Lung (tissue), 12 donors: Measurements from ENCODE around the gene SLMAP. TPM values are rescaled to one million over a fixed set of nuclear protein-coding genes. Genes with fewer than 3 reads are reported as not detected.
A peak's percentile ranks its signal among the peaks of the same experiment; 100 is the strongest.

Experiments
- ATAC-seq: fragments of 200-7000 bp; cut with Tn5 transposase; one replicate; pipeline ENCODE4 v1.9.1; 2020; ENCODE audit warnings: moderate number of reproducible peaks; ENCODE audit not compliant: insufficient read depth, low FRiP score
- DNase-seq, 3 donors: peaks; one replicate each; pipeline ENCODE4 v3.0.0-alpha.2; 2013 to 2017
- H3K27ac ChIP-seq, 2 donors: one replicate each; pipeline ENCODE4 v1.5.1; 2013; ENCODE audit warnings: mild to moderate bottlenecking in 2 of 2, moderate library complexity in 2 of 2, control low read depth in 1 of 2, inconsistent platforms in 1 of 2, low read depth in 1 of 2, low read length in 1 of 2
- H3K27me3 ChIP-seq, 3 donors: one replicate each; pipeline ENCODE4 v1.5.1; 2013; ENCODE audit warnings: low read length in 2 of 3; ENCODE audit not compliant: control insufficient read depth in 3 of 3, insufficient read depth in 3 of 3
- H3K36me3 ChIP-seq, 4 donors: one replicate each; pipeline ENCODE4 v1.5.1; 2013; ENCODE audit warnings: low read length in 4 of 4, mild to moderate bottlenecking in 1 of 4, moderate library complexity in 1 of 4; ENCODE audit not compliant: control insufficient read depth in 4 of 4, insufficient read depth in 4 of 4
- H3K4me1 ChIP-seq, 5 donors: one replicate each; pipeline ENCODE4 v1.5.1; 2013; ENCODE audit warnings: low read length in 5 of 5, mild to moderate bottlenecking in 2 of 5, moderate library complexity in 1 of 5; ENCODE audit not compliant: control insufficient read depth in 5 of 5, insufficient read depth in 5 of 5
- H3K4me3 ChIP-seq: one replicate; pipeline ENCODE4 v1.5.1; 2013; ENCODE audit warnings: mild to moderate bottlenecking, control low read depth, moderate library complexity
- H3K9ac ChIP-seq, 2 donors: one replicate each; pipeline ENCODE4 v1.5.1; 2013; ENCODE audit warnings: low read length in 2 of 2, control low read depth in 1 of 2; ENCODE audit not compliant: insufficient read depth in 1 of 2
- H3K9me3 ChIP-seq, 4 donors: one replicate each; pipeline ENCODE4 v1.5.1; 2013; ENCODE audit warnings: low read length in 3 of 4, mild to moderate bottlenecking in 1 of 4, moderate library complexity in 1 of 4; ENCODE audit not compliant: control insufficient read depth in 4 of 4, insufficient read depth in 3 of 4
- WGBS, 2 donors: extraction: QIAGEN DNeasy Blood & Tissue Kit; methylation state at CpG; one replicate each; pipeline ENCODE4 v1.1.7; 2013; 5-methylcytosine and 5-hydroxymethylcytosine counted together
- polyA plus RNA-seq, 2 donors: library from polyadenylated mRNA; stranded (reverse); fragments of 200-250 nt; gene quantifications; one replicate each; pipeline ENCODE4 v1.2.1, GENCODE V29; 2013
- total RNA-seq, 2 donors: library from RNA; depleted of rRNA in 1 of 2; stranded (reverse); fragments of >200 nt in 1 of 2; gene quantifications; one replicate each; pipeline ENCODE4 v1.2.1, GENCODE V29; 2014 to 2021
- TF ChIP-seq, protein P1 (sequence below): IDR thresholded peaks from 2 replicates; pipeline ENCODE4 v1.5.1; 2012; ENCODE audit warnings: mild to moderate bottlenecking; ENCODE audit errors: control extremely low read depth, extremely low read depth
- donor health status: control.
- donor health status: control.
- donor health status: Bipolar disorder and iron deficiency.
- donor health status: healthy.
- donor health status: DM: yes; HTN: yes; CAD: no.

The SLMAP gene
- total and polyA plus RNA-seq, 4 donors, result 11.4 to 118 (median 47.2) TPM

DNA sequence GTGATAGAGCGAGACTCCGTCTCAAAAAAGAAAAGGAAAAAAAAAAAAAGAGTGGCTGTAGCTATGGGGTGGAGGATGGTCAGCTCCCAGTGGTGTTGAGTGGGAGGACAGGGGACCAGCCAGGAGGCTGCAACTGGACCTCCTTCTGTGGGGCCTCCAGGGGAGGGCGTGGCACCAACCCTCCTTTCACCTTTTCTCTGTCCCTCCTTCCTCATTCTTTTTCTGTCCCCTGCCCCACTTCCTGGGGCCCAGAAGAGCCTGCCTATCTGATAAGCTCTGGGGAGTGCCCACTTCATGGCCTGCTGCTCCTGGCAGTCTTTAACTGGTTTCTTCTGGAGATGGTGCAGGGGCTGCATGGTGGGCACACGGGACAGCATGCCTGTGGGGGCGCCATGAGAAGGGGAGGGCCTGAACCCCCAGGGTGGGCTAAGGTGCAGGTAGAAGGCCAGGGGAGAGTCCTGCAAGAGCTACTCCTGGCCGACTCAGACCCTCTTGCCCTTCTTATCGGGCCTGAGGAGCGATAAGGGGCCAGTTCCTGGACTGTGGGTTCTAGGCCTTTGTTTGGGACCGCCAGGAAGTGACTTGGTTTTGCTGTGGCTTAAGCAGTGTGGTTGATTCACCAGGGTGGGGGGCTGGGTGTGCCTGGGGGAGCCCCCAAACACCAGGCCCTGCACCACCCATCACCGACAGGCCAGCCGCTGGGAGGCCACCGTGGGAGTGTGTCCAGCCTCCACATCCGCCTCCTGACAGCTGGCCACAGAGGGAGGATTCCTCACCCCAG is 202.7 kb downstream of the SLMAP start:
- Histone ChIP-seq H3K4me1 (peaks cover 0 to 18% (median 3%) of the 10 kb centered on the region in 5 donors), H3K36me3 (no peaks in the 10 kb centered on the region), H3K27me3 (no peaks in the 10 kb centered on the region), H3K4me3 (no peak overlapping the region), H3K27ac (peak overlapping the region in 1 of 2 donors; percentile 64), H3K9ac (no peak overlapping the region), H3K9me3 (no peaks in the 10 kb centered on the region)
- WGBS, 2 donors, result 57 to 66% methylated on average over 13 of the region's 13 CpGs
- DNase-seq (no peak), ATAC-seq (peak; percentile 32)
- TF ChIP-seq, protein P1, sequence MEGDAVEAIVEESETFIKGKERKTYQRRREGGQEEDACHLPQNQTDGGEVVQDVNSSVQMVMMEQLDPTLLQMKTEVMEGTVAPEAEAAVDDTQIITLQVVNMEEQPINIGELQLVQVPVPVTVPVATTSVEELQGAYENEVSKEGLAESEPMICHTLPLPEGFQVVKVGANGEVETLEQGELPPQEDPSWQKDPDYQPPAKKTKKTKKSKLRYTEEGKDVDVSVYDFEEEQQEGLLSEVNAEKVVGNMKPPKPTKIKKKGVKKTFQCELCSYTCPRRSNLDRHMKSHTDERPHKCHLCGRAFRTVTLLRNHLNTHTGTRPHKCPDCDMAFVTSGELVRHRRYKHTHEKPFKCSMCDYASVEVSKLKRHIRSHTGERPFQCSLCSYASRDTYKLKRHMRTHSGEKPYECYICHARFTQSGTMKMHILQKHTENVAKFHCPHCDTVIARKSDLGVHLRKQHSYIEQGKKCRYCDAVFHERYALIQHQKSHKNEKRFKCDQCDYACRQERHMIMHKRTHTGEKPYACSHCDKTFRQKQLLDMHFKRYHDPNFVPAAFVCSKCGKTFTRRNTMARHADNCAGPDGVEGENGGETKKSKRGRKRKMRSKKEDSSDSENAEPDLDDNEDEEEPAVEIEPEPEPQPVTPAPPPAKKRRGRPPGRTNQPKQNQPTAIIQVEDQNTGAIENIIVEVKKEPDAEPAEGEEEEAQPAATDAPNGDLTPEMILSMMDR, result no peak

DNA sequence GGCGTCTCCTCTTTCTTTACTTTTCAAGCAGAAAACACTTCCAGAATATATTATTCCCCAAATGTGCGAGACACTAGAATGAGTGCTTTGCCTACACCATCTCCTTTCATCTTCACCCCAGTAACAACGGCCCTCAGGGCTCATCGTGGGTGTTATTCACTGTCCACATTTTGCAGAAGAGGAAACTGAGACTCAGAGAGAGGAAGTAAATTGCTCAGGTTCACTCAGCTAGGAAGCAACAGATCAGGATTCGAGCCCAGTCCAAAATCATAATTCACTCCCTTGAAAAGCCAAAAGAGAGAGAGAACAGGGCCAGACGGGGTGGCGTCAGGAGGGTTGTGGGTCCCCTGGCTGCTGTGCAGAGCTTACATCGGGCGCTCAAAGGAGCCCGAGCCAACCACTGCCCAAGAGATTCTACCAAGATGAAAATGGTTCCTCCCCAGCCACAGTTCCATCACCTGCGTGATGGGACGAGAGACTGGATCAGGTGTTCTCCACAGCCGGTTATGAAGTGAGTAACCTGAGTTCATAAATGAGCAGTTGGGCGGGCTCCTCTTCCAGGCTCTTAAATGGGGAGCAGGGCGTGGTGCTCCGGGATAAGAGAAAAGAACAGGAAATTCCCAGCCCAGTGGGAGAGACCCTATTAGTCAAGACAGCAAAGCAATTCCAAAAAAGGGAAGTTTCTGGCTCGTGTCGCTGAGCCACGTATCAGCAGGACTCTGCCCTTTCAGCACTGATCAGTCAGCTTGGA is 203.5 kb downstream of the SLMAP start:
- Histone ChIP-seq H3K4me3 (no peak overlapping the region), H3K36me3 (no peaks in the 10 kb centered on the region), H3K9me3 (no peaks in the 10 kb centered on the region), H3K4me1 (peaks cover 0 to 18% (median 3%) of the 10 kb centered on the region in 5 donors), H3K27ac (peak overlapping the region in 1 of 2 donors; percentile 64), H3K27me3 (no peaks in the 10 kb centered on the region), H3K9ac (no peak overlapping the region)
- TF ChIP-seq, protein P1, result no peak
- ATAC-seq (peak; percentile 32), DNase-seq (no peak)
- WGBS, 2 donors, result 38 to 55% methylated on average over 19 of the region's 19 CpGs

DNA sequence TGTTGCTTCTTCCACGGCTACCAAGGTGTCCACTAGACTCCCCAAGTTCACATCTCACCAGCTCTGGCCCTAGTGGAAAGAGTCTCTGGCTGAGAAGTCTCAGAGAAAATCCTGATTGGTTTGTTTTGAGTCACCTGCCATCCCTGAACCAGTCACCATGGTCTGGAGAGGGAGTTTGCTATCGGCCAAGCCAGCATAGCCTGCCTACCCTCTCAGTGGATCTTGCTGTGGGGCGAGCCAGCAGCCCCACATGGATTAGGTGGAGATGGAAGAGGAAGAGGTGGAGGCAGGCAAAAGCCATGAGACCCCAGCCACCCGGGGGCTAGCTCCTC is 204.0 kb downstream of the SLMAP start:
- WGBS, 2 donors, result 72 to 80% methylated on average over 4 of the region's 4 CpGs
- H3K9ac ChIP-seq, result no peak overlapping the region
- H3K9me3 ChIP-seq, result no peaks in the 10 kb centered on the region
- TF ChIP-seq, protein P1, result no peak
- no peak for ATAC-seq
- no peak overlapping the region for H3K4me3 ChIP-seq
- H3K27me3 ChIP-seq, result no peaks in the 10 kb centered on the region
- H3K27ac ChIP-seq, result peak overlapping the region in 1 of 2 donors; percentile 25
- no peak for DNase-seq
- H3K4me1 ChIP-seq, result peaks cover 0 to 18% (median 3%) of the 10 kb centered on the region in 5 donors
- H3K36me3 ChIP-seq, result no peaks in the 10 kb centered on the region
